GM18511 (cell line): Measurements from ENCODE around the gene KRT81.
"Not testable (repeated sequence)": the region's sequence is repeated elsewhere in the genome, so short reads cannot be mapped to it uniquely, and the experiment has no call there.

Source experiments
- ATAC-seq: cut with Tn5 transposase; IDR thresholded peaks from one replicate; pipeline ENCODE4 v1.9.1; 2021; ENCODE audit warnings: mild to moderate bottlenecking, moderate library complexity; ENCODE audit not compliant: unreplicated experiment

KRT81 gene

GRCh38 chr12:52256584-52256935 lies 34.8 kb downstream of the KRT81 start:
- ATAC-seq = no peak

- no peak for ATAC-seq
Measured at GRCh38 chr12:52255926-52256583, 35.3 kb downstream of the KRT81 start.

GRCh38 chr12:52254965-52255751 lies 36.2 kb downstream of the KRT81 start:
- no peak for ATAC-seq

- ATAC-seq = no peak
Measured at GRCh38 chr12:52254180-52254964, 37.0 kb downstream of the KRT81 start.

DNA sequence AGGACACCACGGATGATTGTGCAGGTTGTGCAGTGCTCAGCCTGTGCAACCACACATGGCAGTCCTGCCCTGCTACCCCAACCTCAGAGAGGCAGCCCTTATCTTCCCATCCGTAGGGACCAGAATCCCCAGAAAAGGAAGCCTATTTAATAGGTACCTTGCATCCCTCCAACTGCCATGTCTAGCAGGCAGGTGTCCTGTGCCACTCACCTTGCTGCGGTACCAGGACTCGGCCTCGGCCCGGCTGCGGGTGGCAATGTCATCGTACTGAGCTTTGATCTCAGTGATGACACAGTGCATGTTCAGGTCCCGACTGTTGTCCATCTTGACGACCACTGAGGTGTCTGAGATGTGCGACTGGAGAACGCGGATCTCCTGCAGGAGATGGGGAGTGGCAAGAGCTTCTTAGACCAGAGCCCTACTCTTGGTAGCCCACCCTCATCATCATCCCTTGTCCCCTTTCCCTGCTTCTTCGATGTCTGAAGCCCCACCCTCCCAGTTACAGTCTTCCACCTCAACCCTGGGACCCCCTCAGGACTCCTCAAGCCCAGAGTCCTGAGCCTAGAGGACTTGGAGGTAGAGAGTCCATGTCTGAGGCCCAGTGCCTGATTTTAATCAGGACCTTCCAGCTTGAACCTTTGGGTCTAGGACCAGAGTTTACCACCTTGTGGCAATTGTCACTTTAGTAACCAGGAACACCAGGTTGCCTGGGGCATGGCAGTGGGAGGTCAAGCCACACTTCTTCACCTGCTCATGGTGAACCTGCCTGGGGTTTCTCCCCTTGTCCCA lies 37.7 kb downstream of the KRT81 start:
- ATAC-seq = no peak

- no peak for ATAC-seq
Measured at GRCh38 chr12:52252728-52253343, 38.5 kb downstream of the KRT81 start.

GRCh38 chr12:52252175-52252615 lies 39.1 kb downstream of the KRT81 start:
- not testable (repeated sequence) for ATAC-seq

- no peak for ATAC-seq
Measured at GRCh38 chr12:52251367-52252051, 39.8 kb downstream of the KRT81 start.

- no peak for ATAC-seq
Measured at GRCh38 chr12:52250048-52250990, 41.0 kb downstream of the KRT81 start.

DNA sequence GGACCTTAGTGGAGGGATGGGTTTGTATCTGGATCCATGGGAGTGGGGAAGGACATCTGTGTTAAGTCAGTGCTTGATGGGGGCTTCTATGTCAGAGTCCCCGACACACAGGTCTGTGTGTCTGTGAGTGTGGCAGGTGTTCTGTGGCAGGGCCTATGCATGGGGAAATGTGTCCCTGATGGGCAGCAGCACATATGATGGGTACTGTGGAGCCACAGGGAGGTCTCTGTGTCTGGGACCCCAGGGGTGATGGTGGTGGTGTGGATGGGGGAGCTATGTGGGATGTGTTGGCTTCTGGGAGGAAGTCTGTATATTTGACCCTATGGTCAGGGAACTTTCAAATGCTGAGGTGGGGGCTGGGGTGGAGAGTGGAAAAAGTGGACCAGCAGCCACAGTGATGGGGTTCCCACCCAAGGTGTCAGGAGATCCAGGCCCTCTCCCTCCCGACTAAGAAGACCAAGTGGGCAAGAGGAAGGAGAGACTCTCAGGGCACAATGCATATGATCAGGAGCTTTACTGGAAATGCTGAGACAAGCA lies 41.8 kb downstream of the KRT81 start:
- ATAC-seq = no peak

GRCh38 chr12:52248541-52249461 lies 42.5 kb downstream of the KRT81 start:
- no peak for ATAC-seq

GRCh38 chr12:52247622-52248540 lies 43.5 kb downstream of the KRT81 start:
- no peak for ATAC-seq

DNA sequence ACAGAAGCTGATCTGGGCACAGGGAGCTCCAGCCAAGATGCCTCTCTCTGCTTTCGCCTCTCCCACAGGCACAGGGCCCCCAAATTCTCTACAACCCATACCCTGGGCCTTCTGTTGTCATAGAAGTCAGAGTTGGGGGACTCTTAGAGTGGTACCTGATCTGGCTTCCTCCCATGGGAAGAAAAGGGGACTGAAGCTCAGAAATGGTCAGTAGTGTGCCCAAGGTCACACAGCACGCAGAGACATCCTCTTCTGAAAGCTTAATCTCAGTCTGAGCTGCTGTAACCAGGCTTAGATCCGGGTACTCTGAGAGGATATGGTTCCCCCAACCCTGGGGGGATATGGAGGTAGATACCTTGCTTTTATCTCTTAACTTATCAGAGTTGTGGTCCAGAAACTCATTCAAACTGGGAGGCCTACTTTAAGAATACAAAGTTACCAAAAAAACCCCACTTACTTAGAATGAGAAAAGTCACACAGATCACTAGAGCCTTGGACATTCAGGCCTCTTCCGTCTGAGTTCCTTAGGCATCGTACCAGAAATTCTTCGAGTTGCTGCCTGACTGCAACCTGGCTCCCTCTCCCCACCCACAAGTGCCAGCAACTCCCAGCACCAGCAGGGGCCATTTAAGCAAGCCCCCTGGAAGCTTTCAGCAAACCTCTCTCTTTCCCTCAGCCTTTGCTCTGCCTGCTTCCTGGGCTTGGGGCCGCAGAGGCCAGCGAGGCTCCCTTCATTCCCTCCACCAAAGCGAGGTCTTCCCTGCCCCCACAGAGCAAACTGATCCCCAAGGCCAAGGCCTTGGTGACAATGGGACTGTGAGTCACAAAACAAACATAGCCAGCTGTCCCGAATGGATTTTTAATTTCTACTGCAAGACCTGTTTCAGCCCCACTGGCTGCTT lies 44.4 kb downstream of the KRT81 start:
- ATAC-seq = no peak

DNA sequence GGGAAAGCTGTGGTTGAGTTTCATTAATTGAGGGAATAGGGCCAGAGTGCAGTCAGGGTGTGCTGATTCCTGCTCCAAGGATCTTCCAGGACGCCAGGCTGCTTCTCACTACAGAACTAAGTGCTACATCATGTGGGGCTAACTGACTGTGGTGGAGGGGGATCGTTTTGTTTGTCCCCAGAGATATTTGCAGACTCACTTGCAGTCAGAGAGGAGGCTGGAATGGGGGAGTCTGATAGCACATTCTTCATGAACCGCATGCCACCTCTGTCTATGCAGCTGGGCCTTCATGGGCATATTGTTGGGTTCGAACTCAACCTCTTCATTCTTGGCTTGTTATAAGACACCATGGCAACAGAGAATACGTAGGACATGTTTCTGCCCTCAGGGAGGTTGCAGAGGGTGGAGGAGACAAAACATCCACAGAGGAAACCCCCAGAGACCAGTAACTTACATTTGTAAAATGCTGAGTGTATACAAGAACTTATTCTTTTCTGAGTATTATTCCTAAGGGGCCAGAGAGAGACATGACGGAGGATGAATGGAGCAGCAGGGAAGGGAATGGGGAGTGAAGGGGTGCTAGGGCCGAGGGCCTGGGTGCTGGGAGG lies 45.3 kb downstream of the KRT81 start:
- ATAC-seq = no peak
